ENCODE results near the gene FAM210B.

DNA sequence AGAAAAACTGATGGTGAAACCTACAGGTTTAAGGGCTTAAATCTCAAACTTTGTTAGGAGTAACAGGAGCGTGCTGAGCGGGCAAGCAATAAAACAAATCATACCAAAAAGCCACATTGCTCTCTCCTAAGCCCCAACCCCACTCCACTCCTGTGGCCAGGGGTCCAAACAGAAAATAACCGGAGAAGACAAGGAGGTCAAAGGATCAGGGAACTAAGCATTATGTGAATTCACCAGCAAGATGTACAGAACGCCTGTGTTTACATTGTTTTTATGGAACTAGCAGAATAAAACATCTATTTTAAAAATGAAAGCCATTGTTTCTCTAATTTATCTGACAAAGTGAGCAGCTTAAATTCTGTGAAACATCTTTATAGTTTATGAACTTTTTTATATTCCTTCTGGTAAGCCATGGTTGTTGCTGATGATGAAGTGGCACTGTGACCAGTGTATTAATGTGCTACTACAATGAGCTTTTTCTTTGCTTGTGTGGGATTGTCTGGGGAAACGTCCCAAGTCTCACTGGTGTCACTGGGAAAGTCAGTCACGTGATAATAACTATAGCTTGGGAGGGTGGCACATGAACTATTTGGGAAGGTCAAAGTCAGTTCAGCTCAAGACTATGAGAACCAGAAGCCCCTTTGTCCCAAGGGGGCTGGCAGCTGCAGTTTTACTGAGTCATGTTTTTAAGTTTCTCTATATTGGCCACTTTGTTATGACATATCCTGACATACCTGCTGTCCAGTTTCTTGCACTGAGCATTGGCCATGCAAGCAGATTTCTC, 9.8 kb downstream of the FAM210B start:
- TF ChIP-seq EZH2phosphoT487 (conservative IDR thresholded peaks at IDR 0.05; ENCODE audit: low read length), result no peak
- TF ChIP-seq, protein P1, sequence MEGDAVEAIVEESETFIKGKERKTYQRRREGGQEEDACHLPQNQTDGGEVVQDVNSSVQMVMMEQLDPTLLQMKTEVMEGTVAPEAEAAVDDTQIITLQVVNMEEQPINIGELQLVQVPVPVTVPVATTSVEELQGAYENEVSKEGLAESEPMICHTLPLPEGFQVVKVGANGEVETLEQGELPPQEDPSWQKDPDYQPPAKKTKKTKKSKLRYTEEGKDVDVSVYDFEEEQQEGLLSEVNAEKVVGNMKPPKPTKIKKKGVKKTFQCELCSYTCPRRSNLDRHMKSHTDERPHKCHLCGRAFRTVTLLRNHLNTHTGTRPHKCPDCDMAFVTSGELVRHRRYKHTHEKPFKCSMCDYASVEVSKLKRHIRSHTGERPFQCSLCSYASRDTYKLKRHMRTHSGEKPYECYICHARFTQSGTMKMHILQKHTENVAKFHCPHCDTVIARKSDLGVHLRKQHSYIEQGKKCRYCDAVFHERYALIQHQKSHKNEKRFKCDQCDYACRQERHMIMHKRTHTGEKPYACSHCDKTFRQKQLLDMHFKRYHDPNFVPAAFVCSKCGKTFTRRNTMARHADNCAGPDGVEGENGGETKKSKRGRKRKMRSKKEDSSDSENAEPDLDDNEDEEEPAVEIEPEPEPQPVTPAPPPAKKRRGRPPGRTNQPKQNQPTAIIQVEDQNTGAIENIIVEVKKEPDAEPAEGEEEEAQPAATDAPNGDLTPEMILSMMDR (IDR thresholded peaks at IDR 0.05; ENCODE audit: insufficient read depth, low read length, poor library complexity, severe bottlenecking), result no peak
